ENCODE data around the gene DARS1. TPM values are rescaled to one million over a fixed set of nuclear protein-coding genes. Genes with fewer than 3 reads are reported as not detected.
"Not testable (repeated sequence)": the region's sequence is repeated elsewhere in the genome, so short reads cannot be mapped to it uniquely, and the experiment has no call there.

The DARS1 gene
- total and polyA plus RNA-seq, 2 experiments from 2014 or later: 138 to 182 TPM

DNA sequence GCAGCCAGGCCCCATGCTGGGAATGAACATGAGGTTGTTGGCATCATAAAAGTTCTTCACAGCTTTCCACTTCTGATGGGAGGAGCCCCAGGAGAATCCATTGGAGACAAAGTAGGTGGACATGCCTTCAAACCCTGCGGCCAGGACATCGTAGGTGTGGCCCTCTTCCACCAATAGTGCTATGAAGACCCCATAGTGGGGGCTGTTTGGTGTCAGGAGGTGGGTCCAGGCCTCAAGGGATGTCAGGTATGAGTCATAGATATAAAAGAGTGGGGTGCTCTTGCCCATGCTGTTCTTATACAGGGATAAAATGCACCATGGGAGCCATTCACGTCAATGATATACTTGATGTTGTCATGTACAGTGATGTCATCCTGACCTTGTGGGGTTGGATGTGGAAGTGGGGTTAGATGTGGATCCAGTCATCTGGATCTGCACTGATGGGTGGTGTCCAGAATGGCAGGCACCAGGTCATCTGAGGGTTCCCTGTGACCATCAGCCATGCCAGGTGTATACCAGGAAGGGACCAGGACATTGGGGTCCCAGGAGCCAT is 87.1 kb downstream of the DARS1 start:
- Histone ChIP-seq H3K27me3 (no peaks in the 10 kb centered on the region), H3K4me3 (no peak overlapping the region), H3K27ac (no peak overlapping the region), H3K4me1 (ENCODE audit: low read depth) (no peaks in the 10 kb centered on the region), H3K9me3 (ENCODE audit: low read depth) (no peaks in the 10 kb centered on the region), H3K36me3 (no peaks in the 10 kb centered on the region)
- no peak for DNase-seq (ENCODE audit: low read depth in 1 of 2, low spot score in 1 of 2)
- TF ChIP-seq, protein P1, sequence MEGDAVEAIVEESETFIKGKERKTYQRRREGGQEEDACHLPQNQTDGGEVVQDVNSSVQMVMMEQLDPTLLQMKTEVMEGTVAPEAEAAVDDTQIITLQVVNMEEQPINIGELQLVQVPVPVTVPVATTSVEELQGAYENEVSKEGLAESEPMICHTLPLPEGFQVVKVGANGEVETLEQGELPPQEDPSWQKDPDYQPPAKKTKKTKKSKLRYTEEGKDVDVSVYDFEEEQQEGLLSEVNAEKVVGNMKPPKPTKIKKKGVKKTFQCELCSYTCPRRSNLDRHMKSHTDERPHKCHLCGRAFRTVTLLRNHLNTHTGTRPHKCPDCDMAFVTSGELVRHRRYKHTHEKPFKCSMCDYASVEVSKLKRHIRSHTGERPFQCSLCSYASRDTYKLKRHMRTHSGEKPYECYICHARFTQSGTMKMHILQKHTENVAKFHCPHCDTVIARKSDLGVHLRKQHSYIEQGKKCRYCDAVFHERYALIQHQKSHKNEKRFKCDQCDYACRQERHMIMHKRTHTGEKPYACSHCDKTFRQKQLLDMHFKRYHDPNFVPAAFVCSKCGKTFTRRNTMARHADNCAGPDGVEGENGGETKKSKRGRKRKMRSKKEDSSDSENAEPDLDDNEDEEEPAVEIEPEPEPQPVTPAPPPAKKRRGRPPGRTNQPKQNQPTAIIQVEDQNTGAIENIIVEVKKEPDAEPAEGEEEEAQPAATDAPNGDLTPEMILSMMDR (IDR thresholded peaks at IDR 0.05; ENCODE audit: low read depth, low read length): no peak

DNA sequence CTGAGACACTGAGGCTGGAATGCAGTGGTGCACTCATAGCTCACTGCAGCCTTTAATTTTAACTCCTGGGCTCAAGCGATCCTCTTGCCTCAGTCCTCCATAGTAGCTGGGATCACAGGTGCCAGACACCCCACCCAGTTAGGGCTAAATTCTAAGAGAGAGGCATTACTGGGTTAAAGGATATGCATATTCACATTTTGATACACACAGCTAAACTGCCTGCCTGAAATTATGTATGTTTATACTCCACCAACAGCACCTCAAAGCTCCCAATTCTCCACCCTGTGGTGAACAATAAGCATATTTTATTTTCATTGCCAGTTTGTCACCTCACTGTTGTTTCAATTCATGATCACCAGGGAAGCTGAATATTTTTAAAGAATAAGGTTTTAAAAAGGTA is 90.5 kb downstream of the DARS1 start:
- Histone ChIP-seq H3K36me3 (no peaks in the 10 kb centered on the region), H3K4me1 (ENCODE audit: low read depth) (no peaks in the 10 kb centered on the region), H3K27ac (no peak overlapping the region), H3K27me3 (no peaks in the 10 kb centered on the region), H3K4me3 (no peak overlapping the region), H3K9me3 (ENCODE audit: low read depth) (no peaks in the 10 kb centered on the region)
- no peak for DNase-seq (ENCODE audit: low read depth in 1 of 2, low spot score in 1 of 2)
- TF ChIP-seq, protein P1 (IDR thresholded peaks at IDR 0.05; ENCODE audit: low read depth, low read length): no peak

DNA sequence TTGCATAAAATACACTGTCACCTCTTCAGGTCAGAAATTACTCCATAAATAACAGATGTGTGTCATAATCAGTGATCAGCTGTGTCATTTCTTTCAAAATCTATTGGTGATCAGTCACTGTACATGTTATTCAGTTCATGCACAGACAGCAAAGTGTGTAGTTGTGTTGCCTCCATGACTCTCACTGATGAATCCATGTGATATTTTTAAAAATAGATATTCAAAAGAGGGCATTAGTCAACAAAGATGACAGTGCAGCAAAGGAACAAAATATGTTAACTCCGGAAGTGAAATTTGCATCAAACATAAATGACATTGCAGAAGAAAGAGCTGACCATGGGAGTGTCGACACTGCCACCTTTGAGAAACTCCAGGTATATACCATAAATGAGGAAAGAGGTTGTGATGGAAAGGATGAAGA is 92.0 kb downstream of the DARS1 start:
- no peaks in the 10 kb centered on the region for H3K4me1 ChIP-seq (ENCODE audit: low read depth)
- no peak for DNase-seq (ENCODE audit: low read depth in 1 of 2, low spot score in 1 of 2)
- H3K36me3 ChIP-seq: no peaks in the 10 kb centered on the region
- H3K27ac ChIP-seq: no peak overlapping the region
- TF ChIP-seq, protein P1 (IDR thresholded peaks at IDR 0.05; ENCODE audit: low read depth, low read length): no peak
- no peak overlapping the region for H3K4me3 ChIP-seq
- no peaks in the 10 kb centered on the region for H3K27me3 ChIP-seq
- H3K9me3 ChIP-seq (ENCODE audit: low read depth): no peaks in the 10 kb centered on the region

DNA sequence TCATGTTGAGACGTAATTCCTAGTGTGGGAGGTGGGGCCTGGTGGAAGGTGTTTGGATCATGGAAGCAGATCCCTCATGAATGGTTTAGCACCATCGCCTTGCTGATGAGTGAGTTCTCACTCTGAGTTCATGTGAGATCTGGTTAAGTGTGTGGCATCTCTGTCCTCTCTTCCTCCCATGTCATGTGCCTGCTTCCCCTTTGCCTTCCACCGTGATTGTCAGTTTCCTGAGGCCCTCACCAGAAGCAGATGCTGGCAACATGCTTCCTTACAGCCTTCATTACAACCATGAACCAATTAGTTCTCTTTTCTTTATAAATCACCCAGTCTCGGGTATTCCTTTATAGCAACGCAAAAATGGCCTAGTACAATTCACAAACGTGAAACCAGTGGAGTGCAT is 94.6 kb downstream of the DARS1 start:
- TF ChIP-seq, protein P1 (IDR thresholded peaks at IDR 0.05; ENCODE audit: low read depth, low read length): no peak
- H3K27ac ChIP-seq: no peak overlapping the region
- DNase-seq (ENCODE audit: low read depth in 1 of 2, low spot score in 1 of 2): no peak
- no peaks in the 10 kb centered on the region for H3K9me3 ChIP-seq (ENCODE audit: low read depth)
- no peaks in the 10 kb centered on the region for H3K27me3 ChIP-seq
- H3K4me1 ChIP-seq (ENCODE audit: low read depth): no peaks in the 10 kb centered on the region
- H3K36me3 ChIP-seq: no peaks in the 10 kb centered on the region
- no peak overlapping the region for H3K4me3 ChIP-seq

DNA sequence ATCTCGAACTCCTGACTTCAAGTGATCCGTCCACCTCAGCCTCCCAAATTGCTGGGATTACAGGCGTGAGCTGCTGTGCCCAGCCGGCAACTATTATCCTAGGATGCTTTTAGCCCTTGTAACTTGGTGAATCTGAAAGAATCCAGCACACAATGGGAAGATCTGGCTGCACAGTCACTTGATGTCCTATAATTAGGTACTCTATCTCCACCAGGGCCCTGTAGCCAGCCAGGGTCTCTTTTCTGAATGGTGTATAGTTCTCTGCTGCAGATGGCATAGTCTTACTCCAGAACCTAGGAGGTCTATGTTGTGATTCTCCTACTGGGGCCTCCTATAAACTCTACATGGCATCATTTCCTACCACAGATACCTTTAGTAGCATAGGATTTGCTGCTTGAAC is 95.3 kb downstream of the DARS1 start:
- Histone ChIP-seq H3K4me1 (ENCODE audit: low read depth) (no peaks in the 10 kb centered on the region), H3K9me3 (ENCODE audit: low read depth) (no peaks in the 10 kb centered on the region), H3K27me3 (no peaks in the 10 kb centered on the region), H3K27ac (no peak overlapping the region), H3K4me3 (no peak overlapping the region), H3K36me3 (no peaks in the 10 kb centered on the region)
- DNase-seq (ENCODE audit: low read depth in 1 of 2, low spot score in 1 of 2): no peak
- TF ChIP-seq, protein P1 (IDR thresholded peaks at IDR 0.05; ENCODE audit: low read depth, low read length): no peak

DNA sequence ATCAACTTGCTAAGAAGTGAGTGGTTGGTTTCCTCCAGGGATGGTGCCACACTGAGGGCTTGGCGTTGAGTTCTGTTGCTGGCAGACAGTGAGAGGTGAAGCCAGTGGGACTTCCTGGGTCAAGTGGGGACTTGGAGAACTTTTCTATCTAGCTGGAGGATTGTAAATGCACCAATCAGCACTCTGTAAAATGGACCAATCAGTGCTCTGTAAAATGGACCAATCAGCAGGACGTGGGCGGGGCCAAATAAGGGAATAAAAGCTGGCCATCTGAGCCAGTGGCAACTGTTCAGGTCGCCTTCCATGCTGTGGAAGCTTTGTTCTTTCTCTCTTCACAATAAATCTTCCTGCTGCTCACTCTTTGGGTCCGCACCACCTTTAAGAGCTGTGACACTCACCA is 96.8 kb downstream of the DARS1 start:
- not testable (repeated sequence) for H3K36me3 ChIP-seq; H3K4me3 ChIP-seq; DNase-seq (ENCODE audit: low read depth in 1 of 2, low spot score in 1 of 2)

More for the DNA sequence above, 96.8 kb downstream of the DARS1 start:
- not testable (repeated sequence) for H3K27ac ChIP-seq; H3K4me1 ChIP-seq (ENCODE audit: low read depth); H3K9me3 ChIP-seq (ENCODE audit: low read depth); H3K27me3 ChIP-seq
